Liver (tissue), 9 donors: Measurements from ENCODE around the gene ABLIM3. TPM values are rescaled to one million over a fixed set of nuclear protein-coding genes. Genes with fewer than 3 reads are reported as not detected.

Source experiments
- DNase-seq: peaks from one replicate; pipeline ENCODE4 v3.0.0-alpha.2; 2017; ENCODE audit warnings: low spot score
- H3K27ac ChIP-seq, 2 donors: one replicate each; pipeline ENCODE4 v1.7.0; 2013; ENCODE audit warnings: inconsistent platforms in 2 of 2, low read length in 2 of 2, control low read depth in 1 of 2, low read depth in 1 of 2, mild to moderate bottlenecking in 1 of 2
- H3K27me3 ChIP-seq, 4 donors: one replicate each; pipeline versions ENCODE4 v1.6.1 to v1.7.0; 2013; ENCODE audit warnings: low read length in 3 of 4, inconsistent platforms in 1 of 4, mild to moderate bottlenecking in 1 of 4, moderate library complexity in 1 of 4; ENCODE audit not compliant: control insufficient read depth in 4 of 4, insufficient read depth in 4 of 4
- H3K36me3 ChIP-seq, 4 donors: one replicate each; pipeline versions ENCODE4 v1.6.1 to v1.7.0; 2013; ENCODE audit warnings: low read length in 3 of 4, mild to moderate bottlenecking in 3 of 4, low read depth in 1 of 4, moderate library complexity in 1 of 4; ENCODE audit not compliant: control insufficient read depth in 4 of 4, insufficient read depth in 3 of 4
- H3K4me1 ChIP-seq, 4 donors: one replicate each; pipeline versions ENCODE4 v1.6.1 to v1.7.0; 2013; ENCODE audit warnings: low read length in 3 of 4, mild to moderate bottlenecking in 3 of 4, moderate library complexity in 1 of 4; ENCODE audit not compliant: control insufficient read depth in 4 of 4, insufficient read depth in 4 of 4
- H3K4me3 ChIP-seq, 3 donors: one replicate each; pipeline versions ENCODE4 v1.6.1 to v1.7.0; 2013; ENCODE audit warnings: low read length in 3 of 3, control low read depth in 1 of 3, low read depth in 1 of 3, mild to moderate bottlenecking in 1 of 3
- H3K9ac ChIP-seq, 2 donors: one replicate each; pipeline ENCODE4 v1.7.0; 2013; ENCODE audit warnings: low read length in 2 of 2, mild to moderate bottlenecking in 2 of 2, moderate library complexity in 2 of 2, control low read depth in 1 of 2, low read depth in 1 of 2
- H3K9me3 ChIP-seq, 4 donors: one replicate each; pipeline versions ENCODE4 v1.6.1 to v1.7.0; 2013; ENCODE audit warnings: low read length in 3 of 4; ENCODE audit not compliant: control insufficient read depth in 4 of 4
- EGR1 ChIP-seq, 2 donors: IDR thresholded peaks; 2 replicates each; pipeline ENCODE4 v1.6.1; 2016 to 2018; ENCODE audit warnings: antibody characterized with exemption in 2 of 2, low read depth in 2 of 2
- FOXA1 ChIP-seq: IDR thresholded peaks from 2 replicates; pipeline ENCODE4 v1.6.1; 2016; ENCODE audit warnings: antibody characterized with exemption
- FOXA2 ChIP-seq: IDR thresholded peaks from 2 replicates; pipeline ENCODE4 v1.6.1; 2016; ENCODE audit warnings: antibody characterized with exemption
- GABPA ChIP-seq, 2 donors: IDR thresholded peaks in 1 of 2; conservative IDR thresholded peaks in 1 of 2; 2 replicates each; pipeline ENCODE4 v1.6.1; 2016; ENCODE audit warnings: antibody characterized with exemption in 2 of 2, mild to moderate bottlenecking in 1 of 2, moderate library complexity in 1 of 2
- HNF4A ChIP-seq, 2 donors: conservative IDR thresholded peaks; 2 replicates each; pipeline ENCODE4 v1.6.1; 2016; ENCODE audit warnings: antibody characterized with exemption in 2 of 2, mild to moderate bottlenecking in 2 of 2
- HNF4G ChIP-seq: IDR thresholded peaks from 2 replicates; pipeline ENCODE4 v1.6.1; 2016; ENCODE audit warnings: antibody characterized with exemption
- JUND ChIP-seq, 2 donors: IDR thresholded peaks; 2 replicates each; pipeline ENCODE4 v1.6.1; 2016; ENCODE audit warnings: antibody characterized with exemption in 2 of 2
- NR2F2 ChIP-seq: IDR thresholded peaks from 2 replicates; pipeline ENCODE4 v1.6.1; 2016; ENCODE audit warnings: antibody characterized with exemption
- RAD21 ChIP-seq, 2 donors: IDR thresholded peaks; 2 replicates each; pipeline ENCODE4 v1.6.1; 2016; ENCODE audit warnings: antibody characterized with exemption in 2 of 2, mild to moderate bottlenecking in 2 of 2
- RXRA ChIP-seq, 2 donors: IDR thresholded peaks; 2 replicates each; pipeline ENCODE4 v1.6.1; 2017 to 2018; ENCODE audit warnings: antibody characterized with exemption in 2 of 2, mild to moderate bottlenecking in 1 of 2
- SP1 ChIP-seq: IDR thresholded peaks from 2 replicates; pipeline ENCODE4 v1.6.1; 2018; ENCODE audit warnings: antibody characterized with exemption, mild to moderate bottlenecking
- TAF1 ChIP-seq: conservative IDR thresholded peaks from 2 replicates; pipeline ENCODE4 v1.6.1; 2016; ENCODE audit warnings: antibody characterized with exemption, mild to moderate bottlenecking
- YY1 ChIP-seq: IDR thresholded peaks from 2 replicates; pipeline ENCODE4 v1.6.1; 2016; ENCODE audit warnings: antibody characterized with exemption, mild to moderate bottlenecking
- WGBS: extraction: QIAGEN DNeasy Blood & Tissue Kit; methylation state at CpG from one replicate; pipeline ENCODE4 v1.1.7; 2013; 5-methylcytosine and 5-hydroxymethylcytosine counted together
- polyA plus RNA-seq, 2 donors: library from polyadenylated mRNA; stranded (reverse) in 1 of 2; unstranded in 1 of 2; fragments of 200-250 nt in 1 of 2; fragments of >200 nt in 1 of 2; fragmentation: Nextera tagmentation in 1 of 2; extraction: Ambion mirVana in 1 of 2; gene quantifications; one replicate each; pipeline versions ENCODE4 v1.2.1 to v1.2.3, GENCODE V29; 2013 to 2015
- total RNA-seq, 2 donors: library from RNA; depleted of rRNA; stranded (reverse); fragments of >200 nt; gene quantifications; one replicate each; pipeline ENCODE4 v1.2.3, GENCODE V29; 2014
- TF ChIP-seq, protein P1 (sequence below): IDR thresholded peaks from 2 replicates; pipeline ENCODE4 v1.6.1; 2016; ENCODE audit warnings: antibody characterized with exemption
- TF ChIP-seq, protein P2 (sequence below): IDR thresholded peaks from 2 replicates; pipeline ENCODE4 v1.6.1; 2016; ENCODE audit warnings: antibody characterized with exemption, mild to moderate bottlenecking
- TF ChIP-seq, protein P3 (sequence below): IDR thresholded peaks from 2 replicates; pipeline ENCODE4 v1.6.1; 2016; ENCODE audit warnings: antibody characterized with exemption
- TF ChIP-seq, protein P4 (sequence below): fragments of 150-350 bp; IDR thresholded peaks from 2 replicates; pipeline ENCODE4 v1.5.1; 2017; ENCODE audit warnings: improper control_type of control experiment, low read depth, low read length; ENCODE audit not compliant: missing input control
- TF ChIP-seq, protein P5 (sequence below): IDR thresholded peaks from 2 replicates; pipeline ENCODE4 v1.6.1; 2016; ENCODE audit warnings: antibody characterized with exemption
- donor health status: healthy.
- donor health status: healthy.
- donor health status: healthy.
- donor health status: healthy.
- donor health status: healthy.

Gene ABLIM3
- total and polyA plus RNA-seq, 4 donors, result 6.8 to 131 (median 43.1) TPM

DNA sequence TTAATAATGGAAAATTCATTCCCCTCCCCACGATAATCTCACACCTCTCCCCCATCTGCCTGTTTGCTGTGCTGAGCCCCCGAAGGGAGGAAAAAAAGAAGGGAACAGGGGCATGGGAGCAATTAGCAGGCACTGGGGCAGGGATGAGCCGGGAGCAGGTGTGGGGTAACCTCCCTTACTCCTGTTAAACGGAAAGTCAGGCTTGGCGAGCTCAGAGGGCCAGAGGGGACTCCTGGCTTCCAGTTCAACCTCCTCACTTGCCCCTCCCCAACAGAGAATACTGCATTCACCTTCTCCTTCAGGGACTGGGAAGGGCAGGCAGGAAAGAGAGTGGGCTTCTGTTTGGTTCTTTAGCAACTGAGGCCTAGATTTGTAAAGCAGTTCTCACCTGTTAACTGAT lies 131.9 kb downstream of the ABLIM3 start:
- Histone ChIP-seq H3K27ac (peak overlapping the region in 1 of 2 donors; percentile 41), H3K36me3 (no peaks in the 10 kb centered on the region), H3K27me3 (no peaks in the 10 kb centered on the region), H3K9ac (peak overlapping the region in 1 of 2 donors; percentile 20), H3K4me3 (no peak overlapping the region), H3K4me1 (peaks cover 0 to 13% (median 7%) of the 10 kb centered on the region in 4 donors), H3K9me3 (peaks cover 0 to 3% (median 0%) of the 10 kb centered on the region in 4 donors)
- TF ChIP-seq NR2F2, result no peak
- no peak for TF ChIP-seq YY1
- TF ChIP-seq EGR1 (IDR thresholded peaks at IDR 0.05; ENCODE audit: low read depth in 2 of 2), result no peak
- TF ChIP-seq, protein P1, sequence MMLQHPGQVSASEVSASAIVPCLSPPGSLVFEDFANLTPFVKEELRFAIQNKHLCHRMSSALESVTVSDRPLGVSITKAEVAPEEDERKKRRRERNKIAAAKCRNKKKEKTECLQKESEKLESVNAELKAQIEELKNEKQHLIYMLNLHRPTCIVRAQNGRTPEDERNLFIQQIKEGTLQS, result no peak
- no peak for TF ChIP-seq JUND (IDR thresholded peaks at IDR 0.05)
- no peak for TF ChIP-seq RAD21 (IDR thresholded peaks at IDR 0.05)
- TF ChIP-seq, protein P2, sequence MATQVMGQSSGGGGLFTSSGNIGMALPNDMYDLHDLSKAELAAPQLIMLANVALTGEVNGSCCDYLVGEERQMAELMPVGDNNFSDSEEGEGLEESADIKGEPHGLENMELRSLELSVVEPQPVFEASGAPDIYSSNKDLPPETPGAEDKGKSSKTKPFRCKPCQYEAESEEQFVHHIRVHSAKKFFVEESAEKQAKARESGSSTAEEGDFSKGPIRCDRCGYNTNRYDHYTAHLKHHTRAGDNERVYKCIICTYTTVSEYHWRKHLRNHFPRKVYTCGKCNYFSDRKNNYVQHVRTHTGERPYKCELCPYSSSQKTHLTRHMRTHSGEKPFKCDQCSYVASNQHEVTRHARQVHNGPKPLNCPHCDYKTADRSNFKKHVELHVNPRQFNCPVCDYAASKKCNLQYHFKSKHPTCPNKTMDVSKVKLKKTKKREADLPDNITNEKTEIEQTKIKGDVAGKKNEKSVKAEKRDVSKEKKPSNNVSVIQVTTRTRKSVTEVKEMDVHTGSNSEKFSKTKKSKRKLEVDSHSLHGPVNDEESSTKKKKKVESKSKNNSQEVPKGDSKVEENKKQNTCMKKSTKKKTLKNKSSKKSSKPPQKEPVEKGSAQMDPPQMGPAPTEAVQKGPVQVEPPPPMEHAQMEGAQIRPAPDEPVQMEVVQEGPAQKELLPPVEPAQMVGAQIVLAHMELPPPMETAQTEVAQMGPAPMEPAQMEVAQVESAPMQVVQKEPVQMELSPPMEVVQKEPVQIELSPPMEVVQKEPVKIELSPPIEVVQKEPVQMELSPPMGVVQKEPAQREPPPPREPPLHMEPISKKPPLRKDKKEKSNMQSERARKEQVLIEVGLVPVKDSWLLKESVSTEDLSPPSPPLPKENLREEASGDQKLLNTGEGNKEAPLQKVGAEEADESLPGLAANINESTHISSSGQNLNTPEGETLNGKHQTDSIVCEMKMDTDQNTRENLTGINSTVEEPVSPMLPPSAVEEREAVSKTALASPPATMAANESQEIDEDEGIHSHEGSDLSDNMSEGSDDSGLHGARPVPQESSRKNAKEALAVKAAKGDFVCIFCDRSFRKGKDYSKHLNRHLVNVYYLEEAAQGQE, result no peak
- TF ChIP-seq, protein P3, sequence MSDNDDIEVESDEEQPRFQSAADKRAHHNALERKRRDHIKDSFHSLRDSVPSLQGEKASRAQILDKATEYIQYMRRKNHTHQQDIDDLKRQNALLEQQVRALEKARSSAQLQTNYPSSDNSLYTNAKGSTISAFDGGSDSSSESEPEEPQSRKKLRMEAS, result no peak
- no peak for TF ChIP-seq TAF1
- TF ChIP-seq SP1, result no peak
- TF ChIP-seq, protein P4, sequence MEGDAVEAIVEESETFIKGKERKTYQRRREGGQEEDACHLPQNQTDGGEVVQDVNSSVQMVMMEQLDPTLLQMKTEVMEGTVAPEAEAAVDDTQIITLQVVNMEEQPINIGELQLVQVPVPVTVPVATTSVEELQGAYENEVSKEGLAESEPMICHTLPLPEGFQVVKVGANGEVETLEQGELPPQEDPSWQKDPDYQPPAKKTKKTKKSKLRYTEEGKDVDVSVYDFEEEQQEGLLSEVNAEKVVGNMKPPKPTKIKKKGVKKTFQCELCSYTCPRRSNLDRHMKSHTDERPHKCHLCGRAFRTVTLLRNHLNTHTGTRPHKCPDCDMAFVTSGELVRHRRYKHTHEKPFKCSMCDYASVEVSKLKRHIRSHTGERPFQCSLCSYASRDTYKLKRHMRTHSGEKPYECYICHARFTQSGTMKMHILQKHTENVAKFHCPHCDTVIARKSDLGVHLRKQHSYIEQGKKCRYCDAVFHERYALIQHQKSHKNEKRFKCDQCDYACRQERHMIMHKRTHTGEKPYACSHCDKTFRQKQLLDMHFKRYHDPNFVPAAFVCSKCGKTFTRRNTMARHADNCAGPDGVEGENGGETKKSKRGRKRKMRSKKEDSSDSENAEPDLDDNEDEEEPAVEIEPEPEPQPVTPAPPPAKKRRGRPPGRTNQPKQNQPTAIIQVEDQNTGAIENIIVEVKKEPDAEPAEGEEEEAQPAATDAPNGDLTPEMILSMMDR, result no peak
- no peak for TF ChIP-seq GABPA (IDR thresholded peaks at IDR 0.05 in 1 of 2, conservative IDR thresholded peaks at IDR 0.05 in 1 of 2)
- TF ChIP-seq, protein P5, sequence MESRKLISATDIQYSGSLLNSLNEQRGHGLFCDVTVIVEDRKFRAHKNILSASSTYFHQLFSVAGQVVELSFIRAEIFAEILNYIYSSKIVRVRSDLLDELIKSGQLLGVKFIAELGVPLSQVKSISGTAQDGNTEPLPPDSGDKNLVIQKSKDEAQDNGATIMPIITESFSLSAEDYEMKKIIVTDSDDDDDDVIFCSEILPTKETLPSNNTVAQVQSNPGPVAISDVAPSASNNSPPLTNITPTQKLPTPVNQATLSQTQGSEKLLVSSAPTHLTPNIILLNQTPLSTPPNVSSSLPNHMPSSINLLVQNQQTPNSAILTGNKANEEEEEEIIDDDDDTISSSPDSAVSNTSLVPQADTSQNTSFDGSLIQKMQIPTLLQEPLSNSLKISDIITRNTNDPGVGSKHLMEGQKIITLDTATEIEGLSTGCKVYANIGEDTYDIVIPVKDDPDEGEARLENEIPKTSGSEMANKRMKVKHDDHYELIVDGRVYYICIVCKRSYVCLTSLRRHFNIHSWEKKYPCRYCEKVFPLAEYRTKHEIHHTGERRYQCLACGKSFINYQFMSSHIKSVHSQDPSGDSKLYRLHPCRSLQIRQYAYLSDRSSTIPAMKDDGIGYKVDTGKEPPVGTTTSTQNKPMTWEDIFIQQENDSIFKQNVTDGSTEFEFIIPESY, result no peak
- no peak for TF ChIP-seq HNF4A (conservative IDR thresholded peaks at IDR 0.05)
- TF ChIP-seq FOXA1, result no peak
- no peak for TF ChIP-seq HNF4G
- no peak for TF ChIP-seq FOXA2
- TF ChIP-seq RXRA (IDR thresholded peaks at IDR 0.05), result no peak
- WGBS, result 80% methylated on average over 5 of the region's 5 CpGs
- DNase-seq, result no peak
